Fibroblast of skin of right biceps (primary cell): ENCODE data around the gene IGFBP5.

ENCODE experiments used
- DNase-seq: peaks from one replicate; pipeline ENCODE4 v3.0.0-alpha.2; 2013

IGFBP5 gene

DNA sequence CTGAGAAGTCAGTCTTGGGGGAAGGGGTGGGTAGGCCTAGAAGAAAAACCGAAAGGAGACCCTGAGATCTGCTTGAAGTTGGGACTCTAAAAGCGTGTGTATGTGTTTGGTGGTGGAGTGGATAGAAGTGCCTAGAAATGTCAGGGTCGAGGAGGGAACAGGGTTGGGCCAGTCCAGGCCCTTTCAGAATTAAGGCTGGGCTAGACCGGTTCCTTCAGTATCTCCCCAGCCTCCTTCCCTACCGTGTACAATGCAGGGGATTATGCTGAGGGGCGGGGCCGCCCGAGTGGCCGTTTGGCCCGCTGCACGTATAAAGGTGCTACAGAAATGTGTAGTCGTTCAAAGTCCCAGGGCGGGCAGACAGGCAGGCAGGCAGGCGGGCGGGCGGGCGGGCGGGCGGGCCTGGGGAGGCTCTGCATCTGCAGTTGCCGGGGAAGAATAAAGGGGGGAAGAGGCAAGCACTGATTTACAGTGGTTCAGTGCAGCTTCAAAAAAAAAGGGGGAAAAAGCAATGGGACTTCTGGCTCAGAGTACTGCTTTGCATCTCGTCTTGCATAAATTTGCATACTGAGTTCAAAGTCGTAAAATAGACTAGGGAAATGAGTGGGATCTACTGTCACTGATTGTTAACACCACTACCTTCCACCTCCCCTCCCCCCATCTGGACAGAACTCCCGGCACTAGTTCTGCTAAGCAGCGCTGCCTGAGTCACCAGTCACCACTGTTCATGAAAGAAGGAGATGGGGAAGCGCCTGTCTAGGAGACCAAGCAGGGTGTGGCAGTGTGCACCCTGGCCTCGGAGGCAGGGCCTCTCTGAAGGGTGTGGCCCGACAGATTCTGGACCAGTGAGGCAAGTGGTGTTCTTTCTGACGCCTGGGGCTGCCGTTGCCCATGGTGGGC, 58.5 kb downstream of the IGFBP5 start:
- peak; percentile 51 for DNase-seq

DNA sequence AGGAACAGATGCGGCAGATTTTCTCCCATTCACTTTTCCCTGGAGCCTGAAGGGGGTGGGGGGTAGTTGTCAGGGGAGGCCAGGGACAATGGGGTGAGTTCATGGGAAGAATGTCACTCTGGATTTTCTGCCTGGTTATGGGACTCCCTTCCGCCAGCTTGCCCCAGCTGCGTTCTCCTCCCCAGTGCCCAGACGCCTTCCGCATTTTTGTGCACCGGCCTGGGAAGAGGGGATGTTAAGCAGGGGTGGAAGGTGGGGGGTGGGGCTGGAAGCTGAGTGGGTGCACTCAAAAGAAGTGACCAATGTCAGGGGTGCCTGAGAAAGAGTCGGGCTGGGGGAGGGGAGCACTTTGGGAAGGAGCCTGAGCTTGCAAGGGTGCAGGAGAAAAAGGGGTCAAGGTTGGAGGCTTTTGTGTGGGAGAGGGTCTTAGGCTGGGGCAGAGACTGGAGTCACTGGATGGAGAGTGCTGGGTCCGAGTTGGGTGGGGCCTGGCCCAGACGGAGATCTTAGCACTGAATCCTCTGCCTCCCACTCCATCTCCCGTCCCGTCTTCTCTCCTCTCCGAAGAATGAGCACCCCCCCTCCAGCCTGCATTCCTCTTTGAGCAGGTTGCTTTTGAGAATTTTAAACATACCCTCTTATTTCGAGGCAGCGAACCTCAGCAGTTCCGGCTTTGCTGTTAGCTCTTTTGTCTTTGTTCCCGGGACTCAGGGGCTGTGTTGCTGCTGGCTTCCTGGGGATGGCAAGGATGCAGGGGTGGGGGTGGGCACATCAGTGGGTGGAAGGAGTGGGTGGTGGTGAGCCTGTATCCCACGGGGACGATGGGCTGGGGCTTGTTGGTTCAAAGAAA, 59.4 kb downstream of the IGFBP5 start:
- DNase-seq = no peak

DNA sequence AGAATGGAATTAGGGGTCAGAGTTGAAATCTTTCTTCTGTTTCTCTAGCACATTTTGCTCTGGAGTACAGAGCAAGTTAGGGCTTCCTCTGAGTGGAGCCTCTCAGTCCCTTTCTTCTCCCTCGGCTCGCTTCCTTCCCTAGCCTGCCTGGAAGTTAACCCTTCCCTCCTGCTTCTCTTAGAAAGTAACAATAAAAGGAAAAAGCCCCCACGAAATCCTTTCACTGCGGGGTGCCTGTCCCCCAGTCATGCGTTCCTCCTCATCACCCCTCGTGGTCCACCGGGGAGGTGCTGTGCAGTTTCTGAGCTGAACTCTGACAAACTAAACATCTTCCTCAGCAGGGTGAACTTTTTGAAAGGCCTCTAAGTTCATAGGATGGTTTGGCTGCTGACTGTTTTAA, 60.2 kb downstream of the IGFBP5 start:
- no peak for DNase-seq

DNA sequence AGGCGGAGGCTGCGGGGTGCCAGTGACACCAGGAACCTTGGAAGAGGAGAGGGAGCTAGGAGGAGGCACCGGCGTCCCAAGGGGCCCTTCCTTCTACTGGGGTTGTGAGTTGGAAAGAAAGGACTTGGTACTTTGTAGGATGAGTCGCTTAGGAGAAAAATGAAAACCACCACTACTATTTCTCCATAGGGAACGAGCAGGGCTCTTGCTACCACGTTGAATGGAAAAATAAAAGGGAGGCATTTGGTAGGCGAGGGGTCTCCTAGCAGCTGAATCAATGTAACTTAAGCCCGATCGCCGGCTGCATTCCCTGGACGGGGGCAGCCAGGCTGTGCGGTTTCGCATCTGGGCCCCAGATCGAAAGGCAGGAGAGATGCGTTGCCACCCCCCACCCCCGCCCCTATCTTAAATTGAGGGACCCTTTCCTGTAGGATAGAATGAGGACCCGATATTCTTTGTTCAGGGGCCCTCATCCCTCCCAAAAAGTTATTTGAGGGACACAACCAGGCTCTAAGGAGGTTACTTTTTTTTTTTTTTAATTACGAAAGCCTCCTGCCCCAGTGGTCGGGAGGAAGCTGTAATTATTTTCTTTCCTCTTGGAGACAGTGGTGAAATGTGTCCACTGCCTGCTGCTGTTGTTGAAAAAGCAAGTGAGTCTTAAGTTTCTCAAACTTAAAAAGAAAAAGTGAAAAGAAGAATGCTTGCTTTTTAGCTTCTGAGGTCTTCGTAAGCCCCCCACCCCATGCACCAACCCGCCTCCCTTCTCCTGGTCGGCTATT, 60.8 kb downstream of the IGFBP5 start:
- no peak for DNase-seq

DNA sequence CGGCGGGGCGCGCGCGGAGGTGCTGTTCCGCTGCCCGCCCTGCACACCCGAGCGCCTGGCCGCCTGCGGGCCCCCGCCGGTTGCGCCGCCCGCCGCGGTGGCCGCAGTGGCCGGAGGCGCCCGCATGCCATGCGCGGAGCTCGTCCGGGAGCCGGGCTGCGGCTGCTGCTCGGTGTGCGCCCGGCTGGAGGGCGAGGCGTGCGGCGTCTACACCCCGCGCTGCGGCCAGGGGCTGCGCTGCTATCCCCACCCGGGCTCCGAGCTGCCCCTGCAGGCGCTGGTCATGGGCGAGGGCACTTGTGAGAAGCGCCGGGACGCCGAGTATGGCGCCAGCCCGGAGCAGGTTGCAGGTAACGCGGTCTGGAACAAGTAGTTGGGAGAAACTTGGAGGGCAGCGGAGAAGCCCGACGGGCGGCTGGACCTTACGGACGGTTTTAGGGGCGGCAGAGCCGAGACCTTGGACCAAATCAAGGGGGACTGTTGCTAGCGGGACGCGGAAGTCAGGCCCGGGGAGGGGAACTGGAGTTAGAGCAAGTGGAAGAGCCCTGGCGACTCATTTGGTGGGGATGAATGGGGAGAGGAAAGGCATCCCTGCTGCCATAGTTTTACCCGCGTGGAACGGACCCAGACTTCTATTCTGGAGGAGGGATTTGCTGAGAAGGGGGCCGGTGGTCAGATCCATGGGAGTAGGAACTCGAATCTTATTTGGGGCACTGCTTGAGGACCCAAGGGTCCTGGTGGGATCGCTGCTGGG, 61.6 kb downstream of the IGFBP5 start:
- DNase-seq = no peak

DNA sequence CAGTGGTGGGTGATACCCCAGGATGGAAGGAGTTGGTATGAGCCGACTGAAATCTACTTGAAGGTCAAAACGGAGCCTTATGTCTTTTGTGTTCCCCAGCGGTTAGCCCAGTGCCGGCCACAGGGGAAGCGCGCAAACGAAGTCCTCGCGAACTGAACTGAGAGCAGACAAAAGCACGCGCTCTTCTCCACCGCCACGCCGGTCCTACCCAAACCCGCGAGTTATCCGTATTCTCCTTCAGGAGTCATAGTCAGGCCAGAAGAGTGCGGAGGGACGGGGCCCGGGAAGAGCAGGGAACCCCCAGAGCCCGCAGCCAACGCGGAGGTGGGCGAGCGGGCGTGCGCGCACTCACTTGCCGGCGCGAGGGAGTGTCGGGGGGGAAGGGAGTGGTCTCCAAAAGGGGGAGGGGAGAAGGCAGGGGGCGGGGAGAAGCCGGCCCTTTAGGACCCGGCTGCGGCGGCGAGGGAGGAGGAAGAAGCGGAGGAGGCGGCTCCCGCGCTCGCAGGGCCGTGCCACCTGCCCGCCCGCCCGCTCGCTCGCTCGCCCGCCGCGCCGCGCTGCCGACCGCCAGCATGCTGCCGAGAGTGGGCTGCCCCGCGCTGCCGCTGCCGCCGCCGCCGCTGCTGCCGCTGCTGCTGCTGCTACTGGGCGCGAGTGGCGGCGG, 62.3 kb downstream of the IGFBP5 start, which contains the start of gene IGFBP2:
TSS of gene IGFBP2 (plus strand) at position 469 of the 664 bp plus-strand sequence. CDS start at position 573, 104 bp downstream.
- DNase-seq = peak; percentile 17

DNA sequence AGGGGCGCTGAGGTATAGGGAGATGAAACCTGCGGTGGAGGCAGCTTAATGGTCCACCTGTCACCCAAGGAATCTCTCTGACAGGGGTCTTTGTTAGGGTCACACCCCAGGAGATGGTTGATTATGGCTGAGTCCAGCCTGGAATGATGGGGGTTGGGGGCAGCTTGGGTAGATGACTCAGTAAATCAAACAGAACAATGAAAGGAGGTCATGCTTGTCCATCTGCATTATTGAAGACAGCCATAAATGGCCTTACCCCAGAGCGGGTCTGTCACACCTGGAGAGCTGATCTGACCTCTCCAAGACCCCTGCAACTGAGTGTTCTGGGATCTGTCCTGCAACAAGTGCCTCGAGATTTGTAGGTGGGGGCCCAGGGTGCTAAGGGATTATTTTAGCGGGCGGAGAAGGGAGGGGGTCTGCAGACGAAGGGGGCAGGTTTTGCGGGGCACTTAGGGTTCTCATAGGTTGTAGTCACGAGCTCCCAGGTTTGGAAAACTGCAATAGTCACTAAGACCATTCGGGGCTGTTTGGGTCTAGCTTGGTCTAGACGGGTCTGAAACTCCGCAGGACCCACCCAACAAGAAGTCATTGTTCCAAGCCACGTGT, 62.9 kb downstream of the IGFBP5 start:
- no peak for DNase-seq

DNA sequence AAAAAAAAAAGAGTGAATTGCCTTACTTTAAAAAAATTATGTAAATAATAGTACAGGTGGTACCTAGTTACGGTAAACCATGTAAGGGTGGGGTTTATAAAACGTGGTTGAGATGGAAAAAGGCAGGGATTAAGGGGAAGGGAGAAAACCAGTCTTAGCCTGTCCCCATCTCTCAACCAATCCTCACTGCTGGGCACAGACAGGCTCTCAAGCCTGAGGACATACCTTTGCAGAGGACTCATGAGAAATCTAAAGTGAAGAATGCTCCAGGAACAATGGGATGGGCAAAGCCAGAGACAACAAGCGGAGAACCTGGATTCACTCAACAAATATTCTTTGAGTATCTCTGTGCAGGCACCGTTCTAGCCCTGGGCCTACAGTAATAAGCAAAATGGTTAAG, 65.6 kb downstream of the IGFBP5 start:
- DNase-seq = no peak

DNA sequence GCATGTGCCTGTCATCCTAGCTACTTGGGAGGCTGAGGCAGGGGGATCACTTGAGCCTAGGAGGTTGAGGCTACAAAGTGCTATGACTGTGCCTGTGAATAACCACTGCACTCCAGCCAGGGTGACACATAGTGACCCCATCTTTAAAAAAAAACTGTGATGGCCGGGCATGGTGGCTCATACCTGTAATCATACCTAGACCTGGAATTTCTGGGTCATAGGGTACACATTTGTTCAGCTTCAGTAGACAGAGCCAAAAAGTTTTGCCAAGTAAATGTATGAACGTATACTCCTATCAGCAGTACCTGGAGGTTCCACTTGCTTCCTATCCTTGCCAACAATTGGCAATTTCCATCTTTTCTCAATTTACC, 68.5 kb downstream of the IGFBP5 start:
- DNase-seq = no peak

DNA sequence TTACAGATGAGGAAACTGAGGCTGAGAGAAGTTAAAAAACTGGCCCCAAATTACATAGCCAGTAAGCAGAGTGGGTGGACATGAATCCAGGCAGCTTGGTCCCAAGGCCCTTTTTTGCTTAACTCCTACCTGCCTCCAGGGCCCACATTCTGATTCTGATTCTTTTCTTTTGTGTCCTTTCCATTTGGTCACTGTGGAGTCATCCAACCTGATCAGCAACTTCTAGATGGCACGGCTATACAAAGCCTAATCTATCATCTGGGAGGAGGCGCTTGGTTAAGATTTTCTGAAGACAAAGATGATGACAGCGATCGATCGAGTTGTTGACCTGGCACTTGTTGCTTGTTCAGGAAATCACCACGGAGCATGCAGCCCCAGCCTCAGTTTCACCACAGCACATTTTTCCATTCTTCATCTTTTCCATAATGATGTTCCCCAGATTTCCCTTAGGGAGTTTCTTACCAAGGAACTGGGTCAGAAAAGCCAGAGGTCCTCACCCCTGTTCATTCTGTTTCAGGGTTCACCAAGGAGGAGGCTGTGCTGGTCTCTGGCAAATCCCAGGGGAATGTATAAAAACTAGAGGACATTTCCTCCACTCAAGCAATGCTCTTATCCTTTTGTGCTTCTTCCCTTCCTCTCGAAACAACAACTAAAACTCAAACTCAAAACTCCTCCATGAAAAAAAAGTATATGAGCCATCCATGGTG, 69.0 kb downstream of the IGFBP5 start:
- no peak for DNase-seq

DNA sequence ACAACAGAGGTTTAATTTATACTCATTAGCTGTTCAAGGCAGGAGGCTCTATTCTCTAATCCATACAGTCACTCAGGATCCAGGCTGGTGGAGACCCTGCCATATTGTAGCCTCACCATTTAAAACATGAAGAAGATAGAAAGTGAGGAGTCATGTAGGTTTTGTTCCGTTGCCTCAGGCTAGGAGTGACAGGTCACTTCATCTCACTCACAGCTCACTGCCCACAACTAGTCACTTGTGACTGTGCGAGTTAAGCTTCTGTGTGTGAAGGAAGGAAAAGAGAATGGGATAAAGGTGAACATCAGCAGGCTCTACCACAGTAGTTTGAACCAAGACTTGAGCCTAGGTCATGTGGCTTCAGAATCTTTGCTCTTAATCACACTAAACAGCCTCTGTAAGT, 71.1 kb downstream of the IGFBP5 start:
- no peak for DNase-seq

DNA sequence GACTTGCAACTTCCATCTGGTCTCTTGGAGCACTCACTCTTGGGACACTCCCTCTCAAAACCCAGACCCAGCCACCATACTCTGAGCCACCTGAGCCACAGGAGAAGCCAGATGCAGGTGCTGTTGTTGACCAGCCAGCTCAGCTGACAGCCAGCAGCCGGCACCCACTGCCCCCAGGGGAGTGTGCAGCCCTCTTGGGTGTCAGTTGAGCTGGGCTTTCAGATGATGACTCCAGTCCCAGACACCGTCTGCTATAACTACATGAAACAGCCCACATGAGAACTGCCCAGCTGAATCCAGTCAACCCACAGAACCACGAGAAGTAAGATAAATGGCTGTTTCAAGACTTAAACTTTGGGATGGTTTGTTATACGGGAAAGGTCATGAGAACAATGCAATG, 72.8 kb downstream of the IGFBP5 start:
- DNase-seq = no peak
